Fibroblast of skin of scalp (primary cell): ENCODE measurements around the gene DDX31.
"Not testable (repeated sequence)": the region's sequence is repeated elsewhere in the genome, so short reads cannot be mapped to it uniquely, and the experiment has no call there.

ENCODE experiments used
- DNase-seq: peaks from one replicate; pipeline ENCODE4 v3.0.0-alpha.2; 2013

Gene DDX31

DNA sequence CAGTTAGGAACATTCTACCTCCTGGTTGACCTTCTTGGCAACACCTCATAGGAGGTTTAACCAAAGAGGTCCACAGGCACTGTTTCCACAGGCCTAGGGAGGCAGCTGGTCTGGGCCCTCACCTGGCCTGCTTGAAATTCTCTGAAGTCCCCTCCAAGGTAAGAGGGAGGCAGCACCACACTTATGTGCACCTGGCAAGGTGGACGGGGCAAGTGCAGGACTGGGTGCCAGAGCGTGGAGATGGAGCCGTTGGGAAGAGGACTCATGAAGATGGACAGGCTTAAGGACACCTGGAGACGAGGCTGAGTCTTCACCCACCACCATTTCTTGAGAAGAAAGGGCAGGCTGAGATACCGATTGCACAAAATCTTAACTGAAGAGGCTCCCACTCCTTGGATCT, 94.0 kb downstream of the DDX31 start:
- DNase-seq = no peak

DNA sequence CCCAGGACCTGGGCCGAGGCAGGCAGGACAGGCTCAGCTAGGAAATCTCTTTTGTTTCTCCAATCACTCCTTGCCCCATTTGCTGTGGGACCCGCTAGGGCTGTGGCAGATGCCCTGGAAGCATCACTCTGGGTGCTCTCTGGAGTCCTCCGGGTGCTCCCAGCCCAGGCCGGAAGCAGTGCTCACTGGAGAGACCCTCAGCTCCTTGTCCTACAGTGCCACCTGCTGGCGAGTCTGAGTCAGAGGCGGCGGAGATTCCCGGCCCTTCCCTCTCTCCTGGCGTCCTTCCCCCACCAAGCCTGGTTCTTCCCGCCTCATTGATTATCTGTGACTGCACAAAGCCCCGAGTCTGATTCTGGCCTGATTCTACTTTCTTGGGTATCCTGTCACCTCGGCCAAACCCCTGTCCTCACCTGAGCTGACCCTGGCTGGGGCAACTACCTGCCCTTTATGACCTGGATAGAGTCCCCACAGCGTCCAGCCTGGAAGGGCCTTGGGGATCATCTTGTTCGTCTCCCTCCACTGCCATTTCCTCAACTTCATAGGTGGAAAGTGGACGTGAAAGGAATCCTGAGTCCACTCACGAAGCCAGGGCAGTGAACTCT, 94.7 kb downstream of the DDX31 start:
- DNase-seq = peak; percentile 78

DNA sequence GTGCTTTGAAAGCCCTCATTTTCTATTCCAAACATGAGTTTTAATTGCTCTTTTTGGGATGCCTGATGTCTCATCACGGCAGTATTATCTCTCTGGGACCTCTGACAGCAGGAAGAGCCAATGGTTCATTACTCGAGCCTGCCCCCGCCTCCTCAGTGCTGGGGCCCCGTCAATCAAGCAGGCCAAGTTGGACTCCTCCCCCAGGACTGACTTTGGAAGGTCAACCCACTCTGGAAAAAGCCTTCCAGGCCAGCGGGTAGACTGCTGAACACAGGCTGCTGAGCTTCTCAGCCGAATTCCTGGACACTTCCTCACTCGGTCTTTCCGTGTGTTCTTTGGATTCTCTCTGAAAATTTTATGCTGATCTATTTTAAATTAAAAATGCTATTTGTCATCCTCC, 96.9 kb downstream of the DDX31 start:
- DNase-seq = peak; percentile 29

DNA sequence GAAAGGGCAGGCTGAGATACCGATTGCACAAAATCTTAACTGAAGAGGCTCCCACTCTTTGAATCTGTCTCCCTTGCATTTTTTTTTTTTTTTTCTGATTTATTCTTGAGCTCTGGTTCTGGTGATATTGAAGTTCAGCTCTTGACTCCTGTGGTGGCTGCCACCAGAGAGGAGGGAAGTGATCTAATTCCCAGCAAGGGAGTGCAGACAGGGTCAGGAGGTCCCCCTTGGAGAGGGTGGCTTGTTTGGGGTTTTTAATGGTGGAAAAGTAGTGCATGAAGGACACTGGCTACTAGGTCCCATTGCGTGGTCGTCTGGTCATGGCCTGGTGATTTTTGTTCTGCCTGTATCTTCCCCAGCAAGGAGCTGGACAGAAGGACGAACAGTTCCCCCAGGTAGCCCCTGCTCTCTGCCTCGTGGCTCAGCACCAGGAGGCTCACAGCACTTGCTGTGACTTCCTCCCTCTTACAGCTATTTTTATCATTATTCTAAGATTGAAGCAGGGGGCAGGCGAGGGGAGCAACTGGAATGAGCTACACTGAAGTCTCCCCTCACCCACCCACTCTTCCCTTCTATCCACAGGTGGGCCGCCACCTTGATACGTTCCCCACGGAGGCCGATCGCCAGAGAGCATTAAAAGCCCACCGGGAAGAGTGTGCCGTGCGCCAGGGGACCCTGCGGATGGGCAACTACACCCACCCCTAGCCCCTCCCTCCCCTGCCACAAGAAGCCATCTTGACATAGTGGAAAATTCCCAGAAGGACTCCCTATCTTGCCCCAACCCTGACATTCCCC, 97.8 kb downstream of the DDX31 start:
- no peak for DNase-seq

DNA sequence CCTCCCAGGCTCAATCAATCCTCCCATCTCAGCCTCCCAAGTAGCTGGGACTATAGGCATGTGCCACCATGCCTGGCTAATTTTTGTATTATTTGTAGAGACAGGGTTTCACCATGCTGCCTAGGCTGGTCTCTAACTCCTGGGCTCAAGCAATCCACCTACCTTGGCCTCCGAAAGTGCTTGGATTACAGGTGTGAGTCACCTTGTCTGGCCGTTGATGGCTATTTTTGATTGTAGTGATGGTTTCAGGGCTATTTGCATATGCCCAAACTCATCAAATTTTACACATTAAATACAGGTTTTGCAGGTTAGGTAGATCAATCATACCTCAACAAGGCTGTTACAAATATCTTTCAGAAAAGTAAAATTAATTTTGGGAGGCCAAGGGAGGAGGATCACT, 101.0 kb downstream of the DDX31 start:
- not testable (repeated sequence) for DNase-seq

DNA sequence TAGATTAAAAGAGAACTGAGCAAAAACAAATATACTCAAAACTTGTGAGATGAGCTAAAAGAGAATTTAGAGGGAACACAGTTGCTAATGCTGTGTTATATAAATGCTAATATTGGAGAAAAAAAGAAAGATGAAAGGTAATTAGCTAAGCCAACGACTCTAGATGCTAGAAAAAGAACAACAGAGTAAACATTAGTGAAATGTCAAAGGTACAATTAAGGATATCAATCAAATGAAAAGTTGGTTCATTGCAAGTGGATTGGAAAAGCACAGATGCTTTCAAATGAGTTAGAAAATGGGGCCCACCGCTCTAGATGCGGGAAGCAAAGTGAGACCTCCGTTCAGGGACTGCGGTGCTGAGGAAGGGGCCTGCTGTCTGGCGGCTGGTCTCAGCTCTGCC, 105.3 kb downstream of the DDX31 start:
- no peak for DNase-seq

DNA sequence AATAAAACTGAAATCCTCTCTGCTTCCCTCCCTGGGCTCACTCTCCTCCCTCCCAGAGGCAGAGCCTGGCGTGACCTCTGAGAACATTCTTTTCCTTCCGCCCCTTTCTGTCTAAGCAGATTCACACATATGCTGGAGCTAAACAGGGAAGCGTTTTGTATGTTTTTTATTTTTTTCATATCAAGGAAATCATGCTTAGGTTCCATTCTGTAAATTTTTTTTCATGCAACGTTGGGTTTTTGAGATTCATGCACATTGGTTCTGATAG, 107.5 kb downstream of the DDX31 start:
- DNase-seq = no peak

DNA sequence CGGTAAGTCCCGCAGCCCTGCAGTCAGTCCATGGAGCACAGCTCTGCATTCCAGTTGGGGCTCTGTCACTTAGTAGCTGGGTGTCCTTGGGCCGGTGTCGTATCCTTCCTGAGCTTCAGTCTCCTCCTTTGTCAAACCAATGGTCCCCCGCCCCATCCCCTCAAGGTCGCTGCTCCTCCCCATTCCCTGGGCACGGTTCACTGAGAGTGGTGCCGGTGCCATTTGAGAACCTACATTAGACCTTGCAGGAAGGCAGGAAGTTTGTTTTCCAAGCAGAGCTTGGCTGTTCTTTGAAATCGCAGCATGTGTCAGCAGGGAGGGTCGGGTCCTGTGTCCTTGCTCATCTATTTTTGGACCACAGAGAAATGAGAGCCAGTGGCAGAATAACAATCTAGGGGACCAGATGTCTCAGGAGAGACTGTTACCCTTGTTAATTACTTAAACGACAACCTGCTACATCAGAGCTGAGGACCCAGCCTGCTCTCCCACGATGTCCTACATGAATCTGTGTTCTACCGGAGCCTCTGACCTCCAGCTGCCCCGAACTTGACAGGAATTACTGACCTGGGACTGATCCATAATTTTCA, 109.1 kb downstream of the DDX31 start:
- no peak for DNase-seq

DNA sequence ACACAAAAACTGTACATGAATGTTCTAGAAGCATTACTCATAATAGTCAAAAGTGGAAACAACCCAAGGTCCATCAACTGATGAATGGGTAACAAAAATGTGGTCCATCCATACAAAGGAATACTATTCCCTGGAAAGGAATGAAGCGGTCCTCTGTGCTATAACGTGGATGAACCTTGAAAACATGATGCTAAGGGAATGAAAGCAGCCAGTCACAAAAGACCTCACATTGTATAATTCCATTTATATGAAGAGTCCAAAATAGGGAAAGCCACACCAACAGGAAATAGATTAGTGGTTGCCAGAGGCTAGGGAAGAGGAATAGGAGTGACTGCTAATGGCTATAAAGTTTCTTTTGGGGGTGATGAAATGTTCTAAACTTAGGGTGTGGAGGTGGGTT, 110.1 kb downstream of the DDX31 start:
- no peak for DNase-seq

DNA sequence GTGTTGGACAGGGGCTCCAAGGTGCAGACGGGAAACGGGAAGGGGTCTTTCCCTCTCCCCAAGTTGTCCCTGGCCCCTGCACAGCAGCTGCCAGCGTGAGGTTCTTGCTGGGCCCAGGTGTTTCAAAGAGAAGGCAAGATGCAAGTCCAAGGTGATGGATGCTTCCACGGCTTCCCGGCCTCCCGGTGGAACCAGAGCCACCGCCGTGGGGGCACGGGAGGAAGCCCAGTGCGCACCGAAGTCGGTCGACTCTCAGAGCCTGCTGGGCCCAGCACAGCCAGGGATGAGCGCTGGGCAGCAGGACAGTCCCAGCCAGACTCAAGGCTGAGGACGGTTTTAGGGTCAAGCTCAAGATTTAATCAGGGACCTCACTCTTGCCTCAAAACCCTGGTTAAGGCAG, 112.6 kb downstream of the DDX31 start:
- no peak for DNase-seq

DNA sequence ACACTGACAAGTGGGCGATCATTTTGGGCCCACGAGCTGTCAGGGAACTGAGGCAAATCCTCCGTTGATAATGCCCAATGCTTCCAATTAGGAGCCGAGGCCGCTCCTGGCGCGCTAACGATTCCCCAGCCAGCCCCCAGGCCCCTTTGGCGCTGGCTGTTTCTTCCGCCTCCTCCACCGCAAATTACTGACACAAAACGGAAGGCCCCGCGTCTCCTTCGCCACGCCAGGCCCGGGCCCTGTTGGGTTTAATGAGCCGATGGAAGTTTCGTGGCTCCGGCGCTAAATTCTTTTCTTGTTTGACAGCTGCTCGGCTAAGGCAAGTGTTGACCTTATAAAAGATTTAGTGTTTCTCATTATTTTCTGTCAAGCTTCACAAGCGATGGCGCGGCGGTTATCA, 113.1 kb downstream of the DDX31 start:
- DNase-seq = no peak

DNA sequence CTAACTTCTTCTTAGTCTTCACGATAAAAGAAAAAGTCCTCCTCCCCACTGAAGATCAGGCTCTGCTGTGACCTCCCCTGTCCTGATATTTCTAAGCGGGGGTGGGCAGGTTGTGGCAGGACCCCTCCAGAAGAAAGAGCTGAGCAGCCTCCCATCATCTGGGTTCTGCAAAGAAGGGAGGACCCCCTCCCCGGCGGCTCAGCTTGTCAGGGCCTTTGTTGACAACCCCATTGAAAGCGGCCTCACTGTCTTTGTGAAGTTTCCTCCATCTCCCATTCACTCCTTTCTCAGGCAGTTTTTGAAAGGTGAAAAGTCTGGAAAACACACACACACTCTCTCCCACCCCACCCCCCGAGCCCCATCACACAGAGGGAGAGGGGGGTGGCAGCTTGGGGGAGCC, 113.5 kb downstream of the DDX31 start:
- no peak for DNase-seq

DNA sequence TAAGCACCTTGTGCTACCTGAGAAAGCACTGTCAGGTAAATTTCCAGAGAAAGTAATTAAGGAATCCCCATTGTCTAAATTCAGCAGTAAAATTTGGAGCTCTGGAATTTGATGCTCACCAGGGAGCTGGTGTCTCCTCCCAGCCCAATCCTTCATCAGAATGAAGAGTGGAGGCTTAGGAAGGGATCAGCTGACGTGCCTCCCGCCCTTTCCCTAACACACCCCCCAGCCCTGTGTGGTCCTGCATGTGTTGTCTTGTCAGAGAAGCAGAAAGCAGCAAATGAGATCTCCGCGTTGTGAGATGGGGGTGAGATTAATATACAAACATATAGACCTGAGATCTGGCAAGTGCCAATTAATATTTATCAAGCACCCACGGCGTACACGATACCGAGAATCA, 114.3 kb downstream of the DDX31 start:
- no peak for DNase-seq

DNA sequence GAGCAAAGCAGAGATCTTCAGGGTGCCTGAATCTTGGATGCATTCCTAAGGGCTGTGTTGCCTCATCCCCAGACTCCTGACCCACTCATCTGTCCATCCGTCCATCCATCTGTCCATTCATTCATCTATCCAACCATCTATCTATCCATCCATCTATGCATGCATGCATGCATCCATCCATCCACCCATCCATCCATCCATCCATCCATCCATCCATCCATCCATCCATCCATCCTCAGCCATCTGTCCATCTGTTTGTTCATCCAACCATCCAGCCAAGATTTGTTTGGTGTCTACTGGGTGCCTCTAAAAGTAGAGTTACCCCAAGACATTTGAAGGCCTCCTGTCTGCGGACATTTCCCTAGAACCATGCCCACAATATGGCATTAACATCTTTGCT, 115.0 kb downstream of the DDX31 start:
- no peak for DNase-seq

DNA sequence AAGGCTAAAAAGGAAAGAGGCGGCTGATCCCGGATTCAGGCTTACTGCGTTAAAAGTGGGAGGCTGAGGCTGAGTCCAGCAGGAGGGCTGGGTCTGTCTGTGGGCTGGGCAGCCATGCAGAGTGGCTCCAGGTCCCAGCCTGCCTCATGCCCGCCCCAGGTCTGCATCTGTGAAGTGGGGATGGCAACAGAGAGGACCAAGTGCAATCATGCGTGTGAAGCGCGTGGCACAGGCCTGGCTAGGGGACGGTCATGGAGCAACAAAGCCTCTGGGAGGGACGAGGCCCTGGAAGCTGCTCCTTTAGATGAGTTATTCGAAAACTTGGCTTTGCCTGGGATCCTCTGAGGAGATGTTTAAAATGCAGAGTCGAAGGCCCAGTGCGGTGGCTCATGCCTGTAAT, 117.7 kb downstream of the DDX31 start:
- DNase-seq = no peak

DNA sequence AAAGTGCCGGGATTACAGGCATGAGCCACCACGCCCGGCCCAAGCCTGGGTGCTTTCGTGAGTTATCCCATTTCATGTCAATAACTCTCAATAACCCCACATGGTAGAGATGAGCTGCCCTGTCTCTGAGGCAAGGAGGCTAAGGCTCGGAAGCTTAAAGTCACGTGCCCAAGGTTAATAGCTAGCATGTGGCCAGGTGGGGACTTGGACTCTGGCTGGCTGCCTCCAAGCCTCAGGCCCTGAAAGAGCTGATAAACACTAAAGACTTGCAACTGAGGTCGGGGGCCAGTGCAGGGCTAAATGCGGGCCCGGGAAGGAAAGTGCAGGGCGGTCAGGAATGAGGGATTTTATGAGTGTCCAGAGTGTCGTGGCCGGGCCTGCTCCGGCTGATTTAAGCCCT, 118.2 kb downstream of the DDX31 start:
- no peak for DNase-seq

DNA sequence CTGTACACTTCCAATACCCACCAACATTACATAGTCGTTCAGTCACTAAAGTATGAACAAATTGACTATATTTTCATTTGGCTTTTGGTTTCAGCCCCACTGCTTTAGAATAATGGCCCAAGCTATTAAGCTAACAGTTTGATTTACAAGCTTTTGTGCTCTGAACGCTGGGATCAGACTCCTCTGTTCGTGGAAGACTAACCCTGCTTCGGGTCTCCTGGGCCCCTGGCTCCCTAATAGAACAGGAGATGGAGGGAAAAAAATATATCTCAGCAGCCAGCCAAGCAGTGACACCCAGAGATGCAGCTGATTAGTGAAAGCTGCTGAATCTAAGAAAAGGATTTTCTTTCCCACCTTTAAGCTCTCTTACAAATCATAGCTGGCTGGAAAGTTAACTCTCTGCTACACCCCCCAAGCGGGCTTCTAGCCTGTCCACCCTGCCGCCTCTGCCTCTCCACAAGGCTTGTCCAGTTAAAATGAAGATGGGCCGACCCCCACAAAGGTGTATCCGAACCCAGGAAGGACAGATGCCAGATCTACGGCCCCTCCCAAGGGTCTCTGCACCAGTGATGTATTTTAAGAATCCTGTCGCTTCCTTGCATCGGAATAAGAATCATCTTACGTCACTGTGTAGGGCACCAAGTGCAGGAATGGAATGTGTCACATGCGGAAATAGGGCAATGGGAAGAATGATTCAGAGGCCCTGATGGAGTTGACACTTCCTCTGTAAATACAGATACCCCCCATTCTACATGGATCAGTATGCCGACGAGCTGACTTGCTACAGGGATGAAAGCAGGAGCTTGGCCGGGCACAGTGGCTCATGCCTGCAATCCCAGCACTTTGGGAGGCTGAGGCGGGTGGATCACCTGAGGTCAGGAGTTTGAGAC, 120.8 kb downstream of the DDX31 start:
- DNase-seq = peak; percentile 15

DNA sequence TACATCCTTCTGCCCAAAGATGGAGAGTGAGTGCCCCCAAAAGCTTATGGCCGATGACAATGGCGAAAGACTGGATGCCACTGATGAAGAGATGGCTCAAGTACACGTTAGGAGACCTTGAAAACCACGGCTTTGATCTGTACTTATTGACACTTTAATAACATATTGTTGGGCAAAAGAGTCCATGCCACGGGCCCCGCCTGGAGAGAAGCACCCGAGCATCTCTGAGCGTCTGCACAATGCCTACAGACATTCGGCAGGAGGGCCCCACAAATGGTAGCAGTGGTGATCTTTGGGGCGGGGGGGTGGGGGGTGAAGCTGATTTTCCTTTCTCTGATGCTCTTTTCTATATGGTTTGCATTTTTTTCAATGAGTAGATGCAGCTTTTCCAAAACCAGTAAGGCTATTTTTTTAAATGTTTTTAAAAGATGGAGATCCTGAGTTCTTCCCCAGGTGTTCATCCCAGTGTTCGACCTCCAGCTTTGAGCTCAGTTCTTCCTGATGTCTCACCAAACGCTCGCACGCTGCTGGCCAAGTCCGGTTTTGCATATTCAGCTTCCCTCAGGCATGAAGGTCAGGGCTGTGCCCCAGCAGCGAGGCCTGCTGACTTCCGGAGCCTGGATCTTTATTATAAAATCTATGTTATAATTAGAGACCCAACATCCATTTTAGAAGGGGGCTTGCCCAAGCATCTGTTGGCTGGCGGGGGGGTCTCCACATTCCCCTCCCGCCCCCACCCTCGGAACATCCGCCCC, 121.6 kb downstream of the DDX31 start:
- DNase-seq = no peak

DNA sequence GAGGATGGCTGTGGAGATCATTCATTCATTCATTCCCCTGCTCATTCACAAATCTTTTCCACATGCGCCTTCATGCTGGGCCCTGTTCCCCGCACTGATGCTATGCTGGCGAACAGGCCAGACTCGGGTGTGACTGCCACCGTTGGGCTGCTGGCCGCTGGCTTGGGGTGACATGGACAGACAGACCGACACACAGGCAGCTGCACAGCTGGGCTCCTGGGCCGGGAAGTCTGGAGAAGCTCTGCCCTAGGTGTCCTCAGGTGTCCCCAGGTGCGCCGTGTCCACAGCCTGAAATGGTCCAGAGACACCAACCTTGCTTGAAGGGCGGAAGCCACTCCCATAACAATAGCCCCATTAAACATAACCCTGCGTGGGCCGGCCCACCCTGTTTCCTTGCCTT, 122.3 kb downstream of the DDX31 start:
- no peak for DNase-seq

DNA sequence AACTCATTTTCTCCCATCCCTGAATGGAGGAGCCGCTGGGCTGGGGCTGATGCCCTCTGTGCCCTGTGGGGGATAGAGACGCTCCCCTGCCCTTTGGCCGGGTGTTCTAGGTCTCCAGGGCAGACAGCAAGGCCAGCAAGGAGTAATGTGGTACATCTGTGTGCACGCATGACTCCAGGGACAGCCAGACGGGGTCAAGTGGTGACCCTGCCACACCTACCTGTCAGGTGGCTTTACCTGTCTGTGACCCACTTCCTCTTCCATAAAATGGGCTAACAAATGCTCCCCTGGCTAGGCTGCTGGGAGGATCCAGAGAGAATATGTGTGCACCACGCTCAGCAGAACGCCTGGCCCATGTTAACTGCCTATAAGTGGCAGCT, 122.7 kb downstream of the DDX31 start:
- no peak for DNase-seq

DNA sequence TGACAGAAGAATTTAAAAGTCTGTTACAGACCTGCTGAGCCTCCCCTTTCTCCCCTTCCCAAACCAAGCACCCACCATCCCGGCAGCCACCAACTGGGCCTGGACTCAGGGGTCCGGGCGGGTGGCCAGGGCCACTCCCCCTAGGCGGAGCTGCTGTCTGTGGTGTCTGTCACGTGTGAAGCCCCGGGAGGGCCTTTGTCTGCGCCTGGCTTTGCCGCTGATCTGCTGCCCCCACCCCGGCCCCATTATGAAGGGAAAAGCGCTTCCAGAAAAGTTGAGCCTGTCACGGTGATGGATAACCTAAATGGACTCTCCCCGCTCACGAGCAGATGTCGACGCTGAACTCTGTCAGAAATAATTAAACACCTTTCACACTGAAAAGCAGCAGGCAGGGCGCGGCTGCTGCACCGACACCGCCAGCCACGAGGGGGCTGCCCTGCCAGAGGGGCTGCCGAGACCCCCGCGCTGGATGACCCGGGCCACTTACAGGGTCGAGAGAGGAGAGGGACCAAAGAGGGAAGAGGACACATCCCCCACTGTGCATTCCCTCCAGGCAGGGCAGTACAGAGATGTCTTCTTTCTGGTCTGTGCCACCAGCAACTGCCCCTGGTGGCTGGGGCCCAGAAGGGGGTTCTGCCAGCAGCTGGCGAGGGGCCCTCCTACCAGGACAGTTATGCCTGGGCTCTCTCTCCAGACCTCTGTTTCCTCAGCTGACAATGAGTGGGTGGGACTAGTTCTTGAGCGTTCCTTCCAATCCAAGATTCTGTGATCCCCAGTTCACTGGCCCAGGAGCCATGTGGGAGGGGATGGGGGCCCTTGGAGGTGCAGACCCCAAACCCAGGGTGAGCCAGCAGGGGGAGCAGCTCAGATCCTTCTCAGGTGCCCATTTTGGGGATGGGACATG, 123.4 kb downstream of the DDX31 start:
- peak; percentile 49 for DNase-seq

DNA sequence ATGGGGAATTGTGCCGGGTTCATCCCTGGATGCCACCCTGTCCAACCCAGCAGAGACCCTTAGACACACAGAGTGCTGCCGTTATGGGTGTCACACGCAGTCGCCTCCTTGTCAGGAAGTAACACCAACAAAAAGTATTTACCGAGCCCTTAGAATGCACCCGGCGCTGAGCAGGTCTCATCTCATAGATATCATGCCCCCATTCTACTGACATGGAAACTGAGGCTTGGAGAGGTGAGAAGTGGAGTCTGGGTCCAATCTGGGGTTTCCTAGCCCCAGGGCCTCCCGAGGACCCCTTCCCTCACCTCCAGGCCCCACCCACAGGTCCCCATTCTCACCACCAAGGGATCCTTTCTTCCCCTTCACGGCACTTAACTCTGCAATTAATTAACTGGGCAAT, 124.2 kb downstream of the DDX31 start:
- no peak for DNase-seq
